ENCODE data around the gene NKD2. TPM values are rescaled to one million over a fixed set of nuclear protein-coding genes. Genes with fewer than 3 reads are reported as not detected.

Gene NKD2
- polyA plus RNA-seq, 2 of the 4 experiments (the other 2 are of a cell fraction), result 1.2 to 4.2 TPM

- CTCF ChIA-PET, result interaction anchor here (1.3 kb wide), 2 partner anchors 14 to 41 kb away, joined by 3 read pairs; no protein-coding TSS in a partner anchor
- DNase-seq (ENCODE audit: low read depth in 1 of 2, low spot score in 1 of 2) (no peak), ATAC-seq (no peak), FAIRE-seq (no peak)
- TF ChIP-seq ZFP36 (IDR thresholded peaks at IDR 0.05; ENCODE audit: borderline replicate concordance, partially characterized antibody) (no peak), FOXS1 (CRISPR knock-in tag; IDR thresholded peaks at IDR 0.05) (no peak), ATOH8 (CRISPR knock-in tag; IDR thresholded peaks at IDR 0.05; ENCODE audit: low read depth) (no peak), BHLHE40 (IDR thresholded peaks at IDR 0.05; ENCODE audit: low read depth, low read length) (no peak), PHF8 (IDR thresholded peaks at IDR 0.05; ENCODE audit: borderline replicate concordance, low read depth) (no peak), EP300 (IDR thresholded peaks at IDR 0.05) (no peak), TFCP2L1 (CRISPR knock-in tag; IDR thresholded peaks at IDR 0.05) (no peak), CHD2 (IDR thresholded peaks at IDR 0.05; ENCODE audit: low read length, partially characterized antibody) (no peak), NFE2L2 (conservative IDR thresholded peaks at IDR 0.05; ENCODE audit: low read length) (no peak), RAD21 (conservative IDR thresholded peaks at IDR 0.05 in 1 of 2, IDR thresholded peaks at IDR 0.05 in 1 of 2) (no peak)
- TF ChIP-seq, protein P1, sequence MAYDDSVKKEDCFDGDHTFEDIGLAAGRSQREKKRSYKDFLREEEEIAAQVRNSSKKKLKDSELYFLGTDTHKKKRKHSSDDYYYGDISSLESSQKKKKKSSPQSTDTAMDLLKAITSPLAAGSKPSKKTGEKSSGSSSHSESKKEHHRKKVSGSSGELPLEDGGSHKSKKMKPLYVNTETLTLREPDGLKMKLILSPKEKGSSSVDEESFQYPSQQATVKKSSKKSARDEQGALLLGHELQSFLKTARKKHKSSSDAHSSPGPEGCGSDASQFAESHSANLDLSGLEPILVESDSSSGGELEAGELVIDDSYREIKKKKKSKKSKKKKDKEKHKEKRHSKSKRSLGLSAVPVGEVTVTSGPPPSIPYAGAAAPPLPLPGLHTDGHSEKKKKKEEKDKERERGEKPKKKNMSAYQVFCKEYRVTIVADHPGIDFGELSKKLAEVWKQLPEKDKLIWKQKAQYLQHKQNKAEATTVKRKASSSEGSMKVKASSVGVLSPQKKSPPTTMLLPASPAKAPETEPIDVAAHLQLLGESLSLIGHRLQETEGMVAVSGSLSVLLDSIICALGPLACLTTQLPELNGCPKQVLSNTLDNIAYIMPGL (CRISPR knock-in tag; IDR thresholded peaks at IDR 0.05; ENCODE audit: borderline replicate concordance), result no peak
- TF ChIP-seq, protein P2, sequence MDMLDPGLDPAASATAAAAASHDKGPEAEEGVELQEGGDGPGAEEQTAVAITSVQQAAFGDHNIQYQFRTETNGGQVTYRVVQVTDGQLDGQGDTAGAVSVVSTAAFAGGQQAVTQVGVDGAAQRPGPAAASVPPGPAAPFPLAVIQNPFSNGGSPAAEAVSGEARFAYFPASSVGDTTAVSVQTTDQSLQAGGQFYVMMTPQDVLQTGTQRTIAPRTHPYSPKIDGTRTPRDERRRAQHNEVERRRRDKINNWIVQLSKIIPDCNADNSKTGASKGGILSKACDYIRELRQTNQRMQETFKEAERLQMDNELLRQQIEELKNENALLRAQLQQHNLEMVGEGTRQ (IDR thresholded peaks at IDR 0.05), result no peak
- POLR2A ChIA-PET, result no interaction called here
- WGBS (ENCODE audit: missing lambda C conversion rate), result 79% methylated on average over 9 of the region's 10 CpGs
- Histone ChIP-seq H3K27ac (no peak overlapping the region), H3K9me3 (peaks cover 5% of the 10 kb centered on the region; the same call in 2 of the 3 replicates), H3K4me2 (no peak overlapping the region), H3K4me1 (peaks cover 15% of the 10 kb centered on the region), H3K4me3 (no peak overlapping the region)
These were observed 43.8 kb upstream of the NKD2 start for GRCh38 chr5:964821-965220.

DNA sequence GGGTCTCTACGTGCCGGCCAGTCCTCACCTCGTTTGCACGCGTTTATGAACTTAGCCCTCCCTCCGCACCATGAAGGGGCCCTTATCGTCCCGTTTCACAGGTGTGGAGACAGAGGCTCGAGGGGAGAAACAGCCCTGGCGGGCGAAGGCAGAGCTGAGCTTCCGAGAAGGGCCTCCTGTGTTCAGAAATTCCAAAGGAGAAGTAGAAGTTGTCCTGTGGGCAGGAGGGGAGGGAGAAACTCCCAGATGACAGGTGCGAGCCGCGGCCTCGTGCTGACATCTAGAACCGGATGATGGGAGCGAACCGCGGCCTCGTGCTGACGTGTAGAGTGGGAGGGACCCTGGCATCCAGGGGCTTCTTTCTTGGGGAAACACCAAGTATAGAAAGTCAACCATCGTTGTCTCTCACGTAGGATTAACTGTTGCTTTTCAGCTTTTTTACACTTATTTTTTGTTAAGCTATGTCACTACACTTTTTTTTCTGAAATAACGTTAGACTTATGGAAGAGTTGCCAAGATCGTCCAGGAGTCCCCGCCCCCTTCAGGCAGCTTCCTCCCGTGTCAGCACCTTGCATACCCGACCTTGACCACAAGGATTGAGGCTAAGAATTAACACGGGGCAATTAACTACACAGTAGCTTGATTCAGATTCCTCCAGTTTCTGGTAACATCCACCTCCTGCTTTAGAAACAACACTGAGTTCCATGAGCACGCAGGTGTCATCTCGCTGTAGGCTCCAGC lies 42.8 kb upstream of the NKD2 start:
- POLR2A ChIA-PET, result no interaction called here
- no peak for TF ChIP-seq HDAC2 (IDR thresholded peaks at IDR 0.05)
- TF ChIP-seq BHLHE40 (IDR thresholded peaks at IDR 0.05; ENCODE audit: low read depth, low read length), result no peak
- TF ChIP-seq RFX5 (IDR thresholded peaks at IDR 0.05), result no peak
- TF ChIP-seq HOXA7 (CRISPR knock-in tag; IDR thresholded peaks at IDR 0.05), result no peak
- no peak for TF ChIP-seq RARB (CRISPR knock-in tag; IDR thresholded peaks at IDR 0.05)
- no peak for TF ChIP-seq HEYL (CRISPR knock-in tag; IDR thresholded peaks at IDR 0.05)
- no peak for TF ChIP-seq TP53 (CRISPR knock-in tag; IDR thresholded peaks at IDR 0.05)
- no peak for TF ChIP-seq RNF2 (IDR thresholded peaks at IDR 0.05; ENCODE audit: borderline replicate concordance, low read depth)
- DNase-seq (ENCODE audit: low read depth in 1 of 2, low spot score in 1 of 2), result no peak
- no peak for FAIRE-seq
- 79% methylated on average over 31 of the region's 32 CpGs for WGBS (ENCODE audit: missing lambda C conversion rate)
- no peak overlapping the region for H3K4me3 ChIP-seq
- no peak overlapping the region for H3K4me2 ChIP-seq
- H3K4me1 ChIP-seq, result peaks cover 6% of the 10 kb centered on the region
- ATAC-seq, result no peak
- no peak overlapping the region for H3K27ac ChIP-seq
- H3K9me3 ChIP-seq, result peaks cover 5% of the 10 kb centered on the region; the same call in 2 of the 3 replicates
- CTCF ChIA-PET, result interaction anchor here (1.0 to 1.6 kb wide), 3 partner anchors 13 to 45 kb away, joined by 3 to 5 read pairs (median 5); no protein-coding TSS in a partner anchor

DNA sequence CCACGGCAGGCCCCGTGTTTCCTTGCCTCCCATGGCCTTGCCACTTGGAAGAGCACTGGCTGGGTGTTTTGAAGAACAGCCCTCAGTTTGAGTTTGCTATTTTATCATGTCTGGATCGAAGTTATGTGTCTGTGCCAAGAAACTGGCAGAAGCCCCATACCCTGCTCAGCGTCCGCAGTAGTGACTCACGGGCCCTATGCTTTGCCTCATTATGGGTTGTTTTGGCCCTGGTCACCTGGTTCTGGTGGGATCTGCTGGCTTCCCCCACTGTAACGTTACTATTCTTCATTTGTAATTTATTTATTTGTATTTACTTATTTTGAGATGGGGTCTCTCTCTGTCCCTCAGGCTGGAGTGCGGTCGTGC lies 42.3 kb upstream of the NKD2 start:
- FAIRE-seq (no peak), ATAC-seq (no peak), DNase-seq (ENCODE audit: low read depth in 1 of 2, low spot score in 1 of 2) (no peak)
- WGBS (ENCODE audit: missing lambda C conversion rate), result 66% methylated on average over 9 of the region's 9 CpGs
- no peak overlapping the region for H3K4me2 ChIP-seq
- TF ChIP-seq CEBPB (IDR thresholded peaks at IDR 0.05) (no peak), POLR2A (IDR thresholded peaks at IDR 0.05; ENCODE audit: low read length) (no peak), SREBF2 (IDR thresholded peaks at IDR 0.05) (no peak), BHLHE40 (IDR thresholded peaks at IDR 0.05; ENCODE audit: low read depth, low read length) (no peak), CHD4 (IDR thresholded peaks at IDR 0.05; ENCODE audit: borderline replicate concordance) (no peak), JUNB (IDR thresholded peaks at IDR 0.05) (no peak), GATA3 (IDR thresholded peaks at IDR 0.05; ENCODE audit: borderline replicate concordance) (no peak), CBX8 (IDR thresholded peaks at IDR 0.05) (no peak), FOSB (CRISPR knock-in tag; IDR thresholded peaks at IDR 0.05) (no peak)
- TF ChIP-seq, protein P2 (IDR thresholded peaks at IDR 0.05), result no peak
- H3K9me3 ChIP-seq, result peaks cover 5% of the 10 kb centered on the region; the same call in 2 of the 3 replicates
- CTCF ChIA-PET, result interaction anchor here (1.0 to 1.6 kb wide), 2 partner anchors 42 to 45 kb away, joined by 5 read pairs; no protein-coding TSS in a partner anchor
- no peak overlapping the region for H3K27ac ChIP-seq
- POLR2A ChIA-PET, result no interaction called here
- H3K4me3 ChIP-seq, result no peak overlapping the region
- H3K4me1 ChIP-seq, result peaks cover under 1% of the 10 kb centered on the region; the same call in 1 of the 3 replicates

Measured in A549 (cell line).